Ovary (tissue), 3 donors: ENCODE results near the gene CMTM1.

Source experiments
- CTCF ChIP-seq, 3 donors: fragments of 450-650 bp in 2 of 3; fragments of 200-600 bp in 1 of 3; IDR thresholded peaks; one replicate each; pipeline versions ENCODE4 v1.5.1 to v1.8.0; 2016 to 2022; ENCODE audit warnings: antibody characterized with exemption in 3 of 3, mild to moderate bottlenecking in 1 of 3
- POLR2A ChIP-seq: fragments of 450-650 bp; IDR thresholded peaks from one replicate; pipeline ENCODE4 v1.6.1; 2017; ENCODE audit warnings: antibody characterized with exemption, mild to moderate bottlenecking, moderate library complexity
- donor health status: DM: no; HTN: no; CAD: no.

GRCh38 chr16:66548068-66548467, 18.2 kb upstream of the CMTM1 start:
- TF ChIP-seq POLR2A = no peak
- no peak for TF ChIP-seq CTCF (IDR thresholded peaks at IDR 0.05)
